GM19328 (cell line): ENCODE data around the gene SOX11.

Source experiments
- ATAC-seq: cut with Tn5 transposase; IDR thresholded peaks from one replicate; pipeline ENCODE4 v1.9.1; 2021; ENCODE audit warnings: mild to moderate bottlenecking, moderate library complexity; ENCODE audit not compliant: unreplicated experiment

The SOX11 gene

GRCh38 chr2:5722236-5722635 lies 30.1 kb downstream of the SOX11 start:
- ATAC-seq: no peak

DNA sequence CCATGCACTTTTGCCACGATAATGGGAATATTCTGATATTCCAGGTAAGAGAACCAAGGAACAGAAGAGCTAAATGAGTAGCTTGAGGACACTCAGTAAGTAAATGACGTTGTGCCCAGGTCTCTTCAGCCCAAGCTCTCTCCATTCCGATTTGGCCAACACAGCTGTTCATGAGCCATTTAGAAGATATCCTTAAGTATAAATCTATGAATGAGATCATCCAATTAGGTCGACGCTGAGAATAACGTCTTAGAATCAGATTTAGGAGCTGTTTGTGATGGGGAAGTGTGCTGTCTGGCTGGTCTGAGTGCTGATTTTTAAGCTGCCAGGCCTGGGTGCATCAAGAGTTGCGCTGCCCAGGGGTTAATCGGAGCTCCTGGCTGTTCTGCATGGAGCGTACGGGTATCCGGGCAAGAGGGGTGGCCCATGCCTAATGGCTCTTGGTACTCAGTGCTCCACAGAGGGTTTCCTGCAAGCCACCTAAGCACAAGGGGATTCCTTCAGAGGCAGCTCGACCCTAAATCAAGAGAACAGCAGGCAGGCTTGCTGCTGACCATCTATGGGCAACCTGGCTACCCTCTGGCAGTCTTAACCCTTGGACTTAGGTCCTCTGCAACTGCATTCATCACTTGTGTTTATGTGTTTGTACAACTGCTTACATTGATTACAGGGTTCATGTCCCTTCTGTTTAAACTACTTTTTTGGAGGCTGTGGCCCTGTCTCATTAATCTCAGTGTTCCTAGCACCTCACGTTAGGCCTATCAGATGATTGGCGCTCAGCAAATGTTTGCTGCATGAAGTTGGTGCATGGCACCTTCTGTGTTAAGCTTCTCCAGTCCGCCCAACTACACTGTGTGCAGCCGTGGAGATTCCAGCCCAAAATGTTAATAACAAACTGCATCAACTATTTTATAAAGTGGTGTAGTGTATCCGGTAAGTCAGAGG lies 31.9 kb downstream of the SOX11 start:
- no peak for ATAC-seq

DNA sequence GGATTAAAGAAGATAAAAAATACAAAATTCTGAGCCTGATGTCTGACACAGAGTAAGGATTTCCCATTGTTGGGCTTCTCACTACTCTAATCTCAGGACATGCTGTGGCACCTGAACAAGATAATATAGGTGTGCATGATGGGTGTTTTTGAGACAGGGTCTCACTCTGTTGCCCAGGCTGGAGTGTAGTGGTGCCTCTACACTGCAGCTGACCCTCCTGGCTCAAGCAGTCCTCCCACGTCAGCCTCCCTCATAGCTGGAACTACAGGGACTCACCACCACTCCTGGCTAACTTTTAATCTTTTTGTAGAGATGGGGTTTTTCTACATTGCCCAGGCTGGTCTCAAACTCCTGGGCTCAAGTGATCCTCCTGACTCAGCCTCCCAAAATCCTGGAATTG lies 32.9 kb downstream of the SOX11 start:
- no peak for ATAC-seq

- ATAC-seq: no peak
Measured at GRCh38 chr2:5725794-5726463, 33.7 kb downstream of the SOX11 start.

DNA sequence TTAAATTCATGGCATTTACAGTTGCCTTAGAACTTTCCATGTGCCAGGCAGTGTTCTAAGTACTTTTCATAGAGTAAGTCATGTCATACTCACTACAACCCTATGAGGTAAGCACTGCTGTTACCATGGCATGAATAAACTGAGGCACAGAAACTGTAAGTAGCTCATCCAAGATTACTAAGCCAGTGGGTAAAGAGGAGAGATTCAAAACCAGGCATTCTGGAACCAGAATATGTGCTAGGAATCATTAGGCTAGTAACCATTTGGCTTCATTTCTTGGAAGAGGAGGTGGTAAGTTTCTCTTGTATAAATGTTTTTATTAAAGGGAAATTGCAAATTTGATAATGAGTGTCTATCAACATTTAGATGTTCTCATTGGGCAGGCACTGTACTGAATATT lies 35.1 kb downstream of the SOX11 start:
- no peak for ATAC-seq

DNA sequence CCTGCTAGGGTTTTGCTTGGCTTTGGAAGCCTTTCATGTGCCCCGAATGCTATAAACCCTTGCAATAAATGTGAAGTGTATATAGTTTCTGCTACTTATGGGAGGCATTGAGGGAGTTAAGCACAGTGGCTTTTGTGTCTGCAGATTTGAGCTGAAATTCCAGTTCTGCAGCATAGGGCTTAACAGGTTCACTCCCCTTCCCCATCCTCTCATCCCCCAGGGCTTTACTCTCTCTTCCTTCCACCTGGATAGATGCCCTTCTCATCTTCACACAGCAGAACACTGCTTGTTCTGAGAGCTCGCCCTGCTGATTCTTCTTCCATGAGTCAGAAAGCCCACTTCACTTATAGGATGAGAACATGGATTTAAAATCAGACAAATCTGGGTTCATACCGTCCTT lies 37.2 kb downstream of the SOX11 start:
- ATAC-seq: no peak

GRCh38 chr2:5730386-5730785 lies 38.2 kb downstream of the SOX11 start:
- ATAC-seq: no peak

GRCh38 chr2:5734859-5735520 lies 42.8 kb downstream of the SOX11 start:
- no peak for ATAC-seq

DNA sequence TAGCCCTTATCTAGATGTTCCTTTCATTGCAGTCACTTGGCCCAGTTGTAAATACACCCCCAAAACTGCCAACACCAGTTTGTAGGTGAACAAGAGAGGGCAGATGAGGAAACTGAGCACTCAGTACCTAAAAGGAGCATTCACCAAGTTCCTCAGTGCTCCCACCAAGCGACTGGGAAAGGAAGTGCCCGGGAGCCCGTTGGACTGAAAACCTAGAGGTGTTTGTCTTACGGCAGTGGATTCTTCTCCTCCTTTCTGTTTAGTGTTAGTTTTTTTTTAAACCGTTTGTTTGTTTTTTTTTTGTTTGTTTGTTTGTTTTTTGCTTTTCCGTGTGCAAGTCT lies 43.3 kb downstream of the SOX11 start:
- no peak for ATAC-seq

- no peak for ATAC-seq
Measured at GRCh38 chr2:5736050-5736449, 43.9 kb downstream of the SOX11 start.

- ATAC-seq: no peak
Measured at GRCh38 chr2:5736886-5737285, 44.7 kb downstream of the SOX11 start.

- no peak for ATAC-seq
Measured at GRCh38 chr2:5740053-5740452, 47.9 kb downstream of the SOX11 start.

- no peak for ATAC-seq
Measured at GRCh38 chr2:5740817-5741216, 48.6 kb downstream of the SOX11 start.

DNA sequence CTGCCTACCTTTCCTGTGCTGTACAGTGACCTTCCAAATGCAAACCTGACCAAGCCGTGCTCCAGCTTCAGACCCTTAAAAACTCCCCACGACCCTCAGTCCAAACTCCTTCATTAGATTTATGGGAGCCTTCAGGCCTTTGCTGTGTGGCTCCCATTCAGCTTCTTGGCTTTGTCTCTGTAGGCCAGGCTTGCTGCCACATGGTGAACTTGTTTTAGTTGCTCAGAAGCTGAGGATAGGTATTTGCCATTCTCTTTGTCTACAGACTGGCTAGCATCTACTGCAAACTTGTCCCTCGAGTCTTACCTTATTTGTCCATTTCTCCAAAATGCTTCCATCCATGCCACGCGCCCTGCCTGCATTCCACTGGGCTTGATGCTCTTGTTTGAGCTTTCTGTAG lies 49.1 kb downstream of the SOX11 start:
- no peak for ATAC-seq

DNA sequence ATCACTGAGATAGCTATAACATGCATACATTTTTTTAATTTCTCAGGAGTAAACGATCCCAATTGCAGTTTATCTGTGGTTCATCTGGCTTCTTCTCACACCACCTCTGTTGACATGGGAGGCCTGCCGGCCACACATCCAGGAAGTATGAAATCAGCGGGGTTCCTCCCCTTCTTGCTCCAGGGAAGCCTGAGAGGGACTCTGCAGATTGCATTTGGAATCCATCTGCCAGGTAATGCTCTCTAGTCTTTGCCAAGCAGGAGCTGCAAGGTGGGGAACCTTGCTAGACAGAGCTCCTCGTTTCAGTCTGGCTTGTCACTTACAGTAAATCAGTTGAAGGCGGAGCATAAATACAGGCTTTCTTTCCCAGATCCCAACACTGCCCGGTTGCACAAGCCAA lies 49.9 kb downstream of the SOX11 start:
- ATAC-seq: no peak

DNA sequence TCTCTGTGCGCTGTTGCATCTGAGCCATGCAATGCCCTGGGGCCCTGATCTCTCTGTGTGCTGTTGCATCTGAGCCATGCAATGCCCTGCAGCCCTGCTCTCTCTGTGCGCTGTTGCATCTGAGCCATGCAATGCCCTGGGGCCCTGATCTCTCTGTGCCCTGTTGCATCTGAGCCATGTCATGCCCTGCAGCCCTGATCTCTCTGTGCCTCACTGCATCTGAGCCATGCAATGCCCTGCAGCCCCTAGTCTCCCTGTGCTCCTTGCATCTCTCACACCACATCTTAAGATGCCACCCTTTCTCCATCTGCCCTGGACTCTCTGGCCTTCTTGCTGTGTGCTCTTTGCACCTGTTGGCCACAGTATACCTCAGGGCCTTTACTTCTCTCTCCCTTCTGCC lies 56.2 kb downstream of the SOX11 start:
- no peak for ATAC-seq

DNA sequence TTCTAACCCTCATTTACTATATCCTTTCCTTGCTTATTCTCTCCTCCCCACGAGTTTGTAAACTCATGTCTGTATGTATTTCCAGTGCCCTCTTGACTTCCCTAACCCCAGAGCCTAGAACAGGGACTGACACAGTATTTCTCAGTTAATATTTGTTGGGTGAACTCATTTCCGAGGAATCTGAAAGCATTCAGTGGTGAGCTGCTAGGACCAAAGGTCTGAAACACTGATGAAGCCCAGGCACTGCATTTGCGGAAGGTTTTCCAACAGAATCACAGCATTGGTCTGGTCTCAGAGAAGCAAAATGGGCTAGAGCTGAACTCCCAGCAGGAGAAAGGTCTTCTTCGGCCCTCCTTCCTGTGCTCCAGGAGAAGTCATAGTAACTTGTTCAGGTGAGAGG lies 56.8 kb downstream of the SOX11 start:
- ATAC-seq: no peak

GRCh38 chr2:5749347-5749746 lies 57.2 kb downstream of the SOX11 start:
- no peak for ATAC-seq
